ENCODE measurements around the gene SPTLC1.

Gene SPTLC1

DNA sequence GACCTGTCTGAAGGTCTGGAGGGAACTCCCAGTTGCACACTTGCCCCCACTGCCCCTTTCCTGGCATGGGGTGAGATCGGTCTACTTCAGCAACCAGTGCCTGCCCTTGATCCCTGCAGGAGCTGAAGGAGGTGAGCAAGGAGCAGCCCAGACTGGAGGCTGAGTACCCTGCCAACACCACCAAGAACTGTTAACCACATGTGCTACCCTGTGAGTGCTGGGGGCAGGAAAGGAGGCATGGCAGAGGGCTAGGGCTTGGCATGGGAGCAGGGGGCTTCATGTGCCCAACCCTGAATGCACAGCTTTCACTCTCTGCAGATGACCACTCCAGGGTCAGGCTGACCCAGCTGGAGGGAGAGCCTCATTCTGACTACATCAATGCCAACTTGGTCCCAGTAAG, 17.3 kb upstream of the SPTLC1 start:
- TF ChIP-seq, protein P1, sequence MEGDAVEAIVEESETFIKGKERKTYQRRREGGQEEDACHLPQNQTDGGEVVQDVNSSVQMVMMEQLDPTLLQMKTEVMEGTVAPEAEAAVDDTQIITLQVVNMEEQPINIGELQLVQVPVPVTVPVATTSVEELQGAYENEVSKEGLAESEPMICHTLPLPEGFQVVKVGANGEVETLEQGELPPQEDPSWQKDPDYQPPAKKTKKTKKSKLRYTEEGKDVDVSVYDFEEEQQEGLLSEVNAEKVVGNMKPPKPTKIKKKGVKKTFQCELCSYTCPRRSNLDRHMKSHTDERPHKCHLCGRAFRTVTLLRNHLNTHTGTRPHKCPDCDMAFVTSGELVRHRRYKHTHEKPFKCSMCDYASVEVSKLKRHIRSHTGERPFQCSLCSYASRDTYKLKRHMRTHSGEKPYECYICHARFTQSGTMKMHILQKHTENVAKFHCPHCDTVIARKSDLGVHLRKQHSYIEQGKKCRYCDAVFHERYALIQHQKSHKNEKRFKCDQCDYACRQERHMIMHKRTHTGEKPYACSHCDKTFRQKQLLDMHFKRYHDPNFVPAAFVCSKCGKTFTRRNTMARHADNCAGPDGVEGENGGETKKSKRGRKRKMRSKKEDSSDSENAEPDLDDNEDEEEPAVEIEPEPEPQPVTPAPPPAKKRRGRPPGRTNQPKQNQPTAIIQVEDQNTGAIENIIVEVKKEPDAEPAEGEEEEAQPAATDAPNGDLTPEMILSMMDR (IDR thresholded peaks at IDR 0.05; ENCODE audit: insufficient read depth, low read length), result no peak
- no peak for TF ChIP-seq SPI1 (IDR thresholded peaks at IDR 0.05; ENCODE audit: borderline replicate concordance, low read depth)
- TF ChIP-seq, protein P2, sequence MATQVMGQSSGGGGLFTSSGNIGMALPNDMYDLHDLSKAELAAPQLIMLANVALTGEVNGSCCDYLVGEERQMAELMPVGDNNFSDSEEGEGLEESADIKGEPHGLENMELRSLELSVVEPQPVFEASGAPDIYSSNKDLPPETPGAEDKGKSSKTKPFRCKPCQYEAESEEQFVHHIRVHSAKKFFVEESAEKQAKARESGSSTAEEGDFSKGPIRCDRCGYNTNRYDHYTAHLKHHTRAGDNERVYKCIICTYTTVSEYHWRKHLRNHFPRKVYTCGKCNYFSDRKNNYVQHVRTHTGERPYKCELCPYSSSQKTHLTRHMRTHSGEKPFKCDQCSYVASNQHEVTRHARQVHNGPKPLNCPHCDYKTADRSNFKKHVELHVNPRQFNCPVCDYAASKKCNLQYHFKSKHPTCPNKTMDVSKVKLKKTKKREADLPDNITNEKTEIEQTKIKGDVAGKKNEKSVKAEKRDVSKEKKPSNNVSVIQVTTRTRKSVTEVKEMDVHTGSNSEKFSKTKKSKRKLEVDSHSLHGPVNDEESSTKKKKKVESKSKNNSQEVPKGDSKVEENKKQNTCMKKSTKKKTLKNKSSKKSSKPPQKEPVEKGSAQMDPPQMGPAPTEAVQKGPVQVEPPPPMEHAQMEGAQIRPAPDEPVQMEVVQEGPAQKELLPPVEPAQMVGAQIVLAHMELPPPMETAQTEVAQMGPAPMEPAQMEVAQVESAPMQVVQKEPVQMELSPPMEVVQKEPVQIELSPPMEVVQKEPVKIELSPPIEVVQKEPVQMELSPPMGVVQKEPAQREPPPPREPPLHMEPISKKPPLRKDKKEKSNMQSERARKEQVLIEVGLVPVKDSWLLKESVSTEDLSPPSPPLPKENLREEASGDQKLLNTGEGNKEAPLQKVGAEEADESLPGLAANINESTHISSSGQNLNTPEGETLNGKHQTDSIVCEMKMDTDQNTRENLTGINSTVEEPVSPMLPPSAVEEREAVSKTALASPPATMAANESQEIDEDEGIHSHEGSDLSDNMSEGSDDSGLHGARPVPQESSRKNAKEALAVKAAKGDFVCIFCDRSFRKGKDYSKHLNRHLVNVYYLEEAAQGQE (IDR thresholded peaks at IDR 0.05; ENCODE audit: insufficient replicate concordance, low read depth), result no peak
- no peak for TF ChIP-seq POLR2AphosphoS5 (IDR thresholded peaks at IDR 0.05; ENCODE audit: low read depth)
- TF ChIP-seq GABPA (IDR thresholded peaks at IDR 0.05; ENCODE audit: low read depth), result no peak
- H3K27ac ChIP-seq (replicated peaks), result no peak overlapping the region
- no peak for DNase-seq (ENCODE audit: low read depth in 1 of 2, low spot score in 1 of 2)
- no peaks in the 10 kb centered on the region for H3K27me3 ChIP-seq (ENCODE audit: insufficient read depth, poor library complexity, severe bottlenecking)
- no peak overlapping the region for H3K4me3 ChIP-seq (replicated peaks; ENCODE audit: insufficient read depth, low read length)

DNA sequence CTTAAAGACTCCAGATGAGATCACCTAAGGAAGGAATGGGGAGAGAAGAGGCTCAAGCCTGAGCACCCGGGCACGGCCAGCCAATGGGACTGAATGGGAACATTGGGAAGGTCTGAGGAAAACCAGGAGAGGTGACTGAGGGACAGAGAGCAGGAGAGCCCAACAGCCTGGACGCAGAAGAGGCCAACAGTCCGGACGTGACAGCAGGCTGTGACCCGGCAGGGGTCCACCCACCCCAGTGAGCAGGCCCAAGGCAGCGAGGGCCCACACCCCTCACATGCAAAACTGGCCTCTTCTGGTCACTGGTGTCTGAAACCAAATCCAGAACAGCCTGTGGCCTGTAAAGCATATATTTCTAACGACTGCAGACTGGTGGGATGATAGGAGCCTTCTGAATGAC, 7.6 kb upstream of the SPTLC1 start:
- TF ChIP-seq, protein P2 (IDR thresholded peaks at IDR 0.05; ENCODE audit: insufficient replicate concordance, low read depth), result no peak
- TF ChIP-seq, protein P1 (IDR thresholded peaks at IDR 0.05; ENCODE audit: insufficient read depth, low read length), result no peak
- no peak for TF ChIP-seq SPI1 (IDR thresholded peaks at IDR 0.05; ENCODE audit: borderline replicate concordance, low read depth)
- TF ChIP-seq GABPA (IDR thresholded peaks at IDR 0.05; ENCODE audit: low read depth), result no peak
- TF ChIP-seq POLR2AphosphoS5 (IDR thresholded peaks at IDR 0.05; ENCODE audit: low read depth), result no peak

DNA sequence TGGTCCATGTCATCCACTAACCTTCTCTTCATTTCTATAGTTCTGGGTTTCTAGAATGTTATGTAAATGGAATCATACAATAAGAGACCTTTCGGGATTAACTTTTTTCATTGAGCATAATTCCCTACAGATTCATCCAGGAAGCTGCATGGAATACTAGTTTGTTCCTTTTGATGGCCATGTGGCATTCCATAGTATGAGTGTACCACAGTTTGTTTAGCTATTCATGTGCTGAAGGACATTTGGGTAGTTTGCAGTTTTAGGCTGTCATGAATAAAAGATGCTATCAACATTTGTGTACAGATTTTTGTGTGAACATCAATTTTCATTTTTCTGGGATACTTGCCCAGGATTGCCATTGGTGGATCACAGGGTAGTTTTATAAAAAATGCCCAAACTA, 6.8 kb upstream of the SPTLC1 start:
- no peaks in the 10 kb centered on the region for H3K27me3 ChIP-seq (ENCODE audit: insufficient read depth, poor library complexity, severe bottlenecking)
- TF ChIP-seq GABPA (IDR thresholded peaks at IDR 0.05; ENCODE audit: low read depth), result no peak
- TF ChIP-seq POLR2AphosphoS5 (IDR thresholded peaks at IDR 0.05; ENCODE audit: low read depth), result no peak
- TF ChIP-seq, protein P1 (IDR thresholded peaks at IDR 0.05; ENCODE audit: insufficient read depth, low read length), result no peak
- no peak for TF ChIP-seq SPI1 (IDR thresholded peaks at IDR 0.05; ENCODE audit: borderline replicate concordance, low read depth)
- TF ChIP-seq, protein P2 (IDR thresholded peaks at IDR 0.05; ENCODE audit: insufficient replicate concordance, low read depth), result no peak
- no peak overlapping the region for H3K4me3 ChIP-seq (replicated peaks; ENCODE audit: insufficient read depth, low read length)
- no peak overlapping the region for H3K27ac ChIP-seq (replicated peaks)
- no peak for DNase-seq (ENCODE audit: low read depth in 1 of 2, low spot score in 1 of 2)

More for the DNA sequence above, 7.6 kb upstream of the SPTLC1 start:
- no peak for DNase-seq (ENCODE audit: low read depth in 1 of 2, low spot score in 1 of 2)
- H3K4me3 ChIP-seq (replicated peaks; ENCODE audit: insufficient read depth, low read length), result no peak overlapping the region
- H3K27ac ChIP-seq (replicated peaks), result no peak overlapping the region
- H3K27me3 ChIP-seq (ENCODE audit: insufficient read depth, poor library complexity, severe bottlenecking), result no peaks in the 10 kb centered on the region

Data from HL-60 (cell line).